Activated naive CD4-positive, alpha-beta T cell treated with anti-CD3 and anti-CD28 coated beads, Interleukin-2, amount 50 U/mL, for 24 hours (primary cell): Measurements from ENCODE around the gene DNAAF1.

Experiments used
- H3K27ac Mint-ChIP-seq: one replicate; pipeline ENCODE4 v1.8.0; 2021; ENCODE audit warnings: mild to moderate bottlenecking, mixed read lengths
- H3K27me3 Mint-ChIP-seq: one replicate; pipeline ENCODE4 v1.8.0; 2021; ENCODE audit warnings: mixed read lengths
- H3K36me3 Mint-ChIP-seq: one replicate; pipeline ENCODE4 v1.8.0; 2021; ENCODE audit warnings: mixed read lengths
- H3K4me1 Mint-ChIP-seq: one replicate; pipeline ENCODE4 v1.8.0; 2021; ENCODE audit warnings: mixed read lengths
- H3K4me3 Mint-ChIP-seq: one replicate; pipeline ENCODE4 v1.8.0; 2021; ENCODE audit warnings: mild to moderate bottlenecking, mixed read lengths
- H3K9me3 Mint-ChIP-seq: one replicate; pipeline ENCODE4 v1.8.0; 2021; ENCODE audit warnings: mixed read lengths

Gene DNAAF1

GRCh38 chr16:84182680-84183571 lies 37.8 kb downstream of the DNAAF1 start:
- no peaks in the 10 kb centered on the region for H3K27me3 Mint-ChIP-seq
- H3K36me3 Mint-ChIP-seq, result peaks cover 5% of the 10 kb centered on the region
- H3K9me3 Mint-ChIP-seq, result no peaks in the 10 kb centered on the region
- no peak overlapping the region for H3K27ac Mint-ChIP-seq
- peaks cover 27% of the 10 kb centered on the region for H3K4me1 Mint-ChIP-seq
- H3K4me3 Mint-ChIP-seq, result no peak overlapping the region

GRCh38 chr16:84183572-84183875 lies 38.4 kb downstream of the DNAAF1 start:
- Mint-ChIP-seq H3K9me3 (no peaks in the 10 kb centered on the region), H3K27me3 (no peaks in the 10 kb centered on the region), H3K36me3 (peaks cover 4% of the 10 kb centered on the region), H3K27ac (no peak overlapping the region), H3K4me1 (peaks cover 23% of the 10 kb centered on the region), H3K4me3 (no peak overlapping the region)

GRCh38 chr16:84183911-84184591 lies 38.9 kb downstream of the DNAAF1 start:
- H3K9me3 Mint-ChIP-seq, result no peaks in the 10 kb centered on the region
- H3K27me3 Mint-ChIP-seq, result no peaks in the 10 kb centered on the region
- peak overlapping the region; percentile 94 for H3K4me3 Mint-ChIP-seq
- H3K4me1 Mint-ChIP-seq, result peaks cover 23% of the 10 kb centered on the region
- peaks cover 4% of the 10 kb centered on the region for H3K36me3 Mint-ChIP-seq
- H3K27ac Mint-ChIP-seq, result no peak overlapping the region

- Mint-ChIP-seq H3K27me3 (no peaks in the 10 kb centered on the region), H3K4me1 (peaks cover 23% of the 10 kb centered on the region), H3K36me3 (peaks cover 4% of the 10 kb centered on the region), H3K4me3 (peak overlapping the region; percentile 94), H3K27ac (peak overlapping the region; percentile 56), H3K9me3 (no peaks in the 10 kb centered on the region)
These were observed 39.7 kb downstream of the DNAAF1 start for GRCh38 chr16:84184775-84185174.

GRCh38 chr16:84186685-84187437 lies 41.8 kb downstream of the DNAAF1 start, which contains the start of gene TAF1C:
Gene TAF1C, minus strand, starts transcription at chr16:84187057. Its CDS starts 2,069 bp downstream, at chr16:84184988.
- Mint-ChIP-seq H3K27me3 (no peaks in the 10 kb centered on the region), H3K36me3 (peaks cover 2% of the 10 kb centered on the region), H3K9me3 (no peaks in the 10 kb centered on the region), H3K4me1 (peaks cover 23% of the 10 kb centered on the region), H3K4me3 (peak within 1 kb of the TSS; percentile 94), H3K27ac (peak within 1 kb of the TSS; percentile 90)

- Mint-ChIP-seq H3K27ac (no peak within 1 kb of the TSS), H3K36me3 (no peaks in the 10 kb centered on the region), H3K9me3 (no peaks in the 10 kb centered on the region), H3K27me3 (no peaks in the 10 kb centered on the region), H3K4me1 (peaks cover 24% of the 10 kb centered on the region), H3K4me3 (no peak within 1 kb of the TSS)
These were observed 45.8 kb downstream of the DNAAF1 start, which contains the start of gene ADAD2 for GRCh38 chr16:84190731-84191388. Gene ADAD2, plus strand, starts transcription at chr16:84191157. Its CDS starts 74 bp downstream, at chr16:84191231.

- no peak overlapping the region for H3K27ac Mint-ChIP-seq
- H3K4me1 Mint-ChIP-seq, result peaks cover 21% of the 10 kb centered on the region
- H3K36me3 Mint-ChIP-seq, result no peaks in the 10 kb centered on the region
- H3K4me3 Mint-ChIP-seq, result no peak overlapping the region
- H3K9me3 Mint-ChIP-seq, result no peaks in the 10 kb centered on the region
- no peaks in the 10 kb centered on the region for H3K27me3 Mint-ChIP-seq
These were observed 46.4 kb downstream of the DNAAF1 start for GRCh38 chr16:84191466-84191865.

- Mint-ChIP-seq H3K4me1 (peaks cover 18% of the 10 kb centered on the region), H3K27ac (peak overlapping the region; percentile 2), H3K4me3 (peak overlapping the region; percentile 76), H3K27me3 (no peaks in the 10 kb centered on the region), H3K36me3 (no peaks in the 10 kb centered on the region), H3K9me3 (no peaks in the 10 kb centered on the region)
These were observed 48.4 kb downstream of the DNAAF1 start for GRCh38 chr16:84193480-84193879.

GRCh38 chr16:84194018-84194417 lies 48.9 kb downstream of the DNAAF1 start:
- H3K36me3 Mint-ChIP-seq, result no peaks in the 10 kb centered on the region
- peaks cover 18% of the 10 kb centered on the region for H3K4me1 Mint-ChIP-seq
- H3K27me3 Mint-ChIP-seq, result no peaks in the 10 kb centered on the region
- no peaks in the 10 kb centered on the region for H3K9me3 Mint-ChIP-seq
- peak overlapping the region; percentile 76 for H3K4me3 Mint-ChIP-seq
- H3K27ac Mint-ChIP-seq, result peak overlapping the region; percentile 2

- peak overlapping the region; percentile 51 for H3K27ac Mint-ChIP-seq
- H3K4me3 Mint-ChIP-seq, result peak overlapping the region; percentile 76
- no peaks in the 10 kb centered on the region for H3K36me3 Mint-ChIP-seq
- peaks cover 18% of the 10 kb centered on the region for H3K4me1 Mint-ChIP-seq
- H3K27me3 Mint-ChIP-seq, result no peaks in the 10 kb centered on the region
- no peaks in the 10 kb centered on the region for H3K9me3 Mint-ChIP-seq
These were observed 49.5 kb downstream of the DNAAF1 start for GRCh38 chr16:84194470-84195200.

GRCh38 chr16:84195201-84196093 lies 50.3 kb downstream of the DNAAF1 start:
- Mint-ChIP-seq H3K27ac (no peak overlapping the region), H3K36me3 (no peaks in the 10 kb centered on the region), H3K27me3 (no peaks in the 10 kb centered on the region), H3K9me3 (no peaks in the 10 kb centered on the region), H3K4me3 (no peak overlapping the region), H3K4me1 (peaks cover 18% of the 10 kb centered on the region)

- Mint-ChIP-seq H3K27me3 (no peaks in the 10 kb centered on the region), H3K27ac (no peak overlapping the region), H3K4me1 (peaks cover 18% of the 10 kb centered on the region), H3K9me3 (no peaks in the 10 kb centered on the region), H3K36me3 (no peaks in the 10 kb centered on the region), H3K4me3 (no peak overlapping the region)
These were observed 51.0 kb downstream of the DNAAF1 start for GRCh38 chr16:84196101-84196500.

GRCh38 chr16:84196727-84197394 lies 51.8 kb downstream of the DNAAF1 start:
- no peaks in the 10 kb centered on the region for H3K36me3 Mint-ChIP-seq
- no peaks in the 10 kb centered on the region for H3K9me3 Mint-ChIP-seq
- peaks cover 18% of the 10 kb centered on the region for H3K4me1 Mint-ChIP-seq
- no peak overlapping the region for H3K27ac Mint-ChIP-seq
- H3K27me3 Mint-ChIP-seq, result no peaks in the 10 kb centered on the region
- no peak overlapping the region for H3K4me3 Mint-ChIP-seq
